WTC11 (cell line): ENCODE measurements around the gene SHANK2. TPM values are rescaled to one million over a fixed set of nuclear protein-coding genes. Genes with fewer than 3 reads are reported as not detected.

Experiments
- ATAC-seq: fragments of 200-7000 bp; cut with Tn5 transposase; 2 replicates; pipeline ENCODE4 v1.10.0; 2021; ENCODE audit warnings: mild to moderate bottlenecking, moderate library complexity
- CTCF ChIA-PET: fragments of 300-600 bp; sonication (Branson Sonifier 250); formaldehyde crosslinking; loops from one replicate; lab custom pipeline; 2021; ENCODE audit warnings: antibody characterized with exemption; lab: Charles Lee
- POLR2A ChIA-PET: fragments of 350-600 bp; sonication (Branson Sonifier 250); formaldehyde crosslinking; loops from one replicate; lab custom pipeline; 2021; ENCODE audit warnings: antibody characterized with exemption; lab: Charles Lee
- DNase-seq: peaks from one replicate; pipeline ENCODE4 v3.0.0; 2021; ENCODE audit warnings: low spot score
- H3K27ac Mint-ChIP-seq: 2 replicates; pipeline ENCODE4 v1.8.0; 2021; ENCODE audit warnings: mixed read lengths
- H3K27me3 Mint-ChIP-seq: 2 replicates; pipeline ENCODE4 v1.8.0; 2021; ENCODE audit warnings: low read depth, mild to moderate bottlenecking, moderate library complexity, mixed read lengths
- H3K36me3 Mint-ChIP-seq: 2 replicates; pipeline ENCODE4 v1.8.0; 2021; ENCODE audit warnings: mixed read lengths
- H3K4me1 Mint-ChIP-seq: 2 replicates; pipeline ENCODE4 v1.8.0; 2022; ENCODE audit warnings: mixed read lengths
- H3K4me3 Mint-ChIP-seq: 2 replicates; pipeline ENCODE4 v1.8.0; 2021; ENCODE audit warnings: mild to moderate bottlenecking, moderate library complexity, mixed read lengths
- H3K9me3 Mint-ChIP-seq: 2 replicates; pipeline ENCODE4 v1.8.0; 2021; ENCODE audit warnings: mixed read lengths
- ARID4B ChIP-seq: sonication (generic); formaldehyde crosslinking; IDR thresholded peaks from 2 replicates; pipeline ENCODE4 v1.8.0; 2023; ENCODE audit warnings: missing genetic modification reagents, mild to moderate bottlenecking, borderline replicate concordance
- CTCF ChIP-seq: fragments of 200-600 bp; IDR thresholded peaks from 2 replicates; pipeline ENCODE4 v1.8.0; 2022; ENCODE audit warnings: antibody characterized with exemption
- FOXK1 ChIP-seq: sonication (generic); formaldehyde crosslinking; IDR thresholded peaks from 2 replicates; pipeline ENCODE4 v1.8.0; 2022; ENCODE audit warnings: mild to moderate bottlenecking, moderate library complexity, missing genetic modification reagents
- JUN ChIP-seq: sonication (generic); formaldehyde crosslinking; IDR thresholded peaks from 2 replicates; pipeline ENCODE4 v1.8.0; 2023; ENCODE audit warnings: mild to moderate bottlenecking, missing genetic modification reagents
- NR1H2 ChIP-seq: sonication (generic); formaldehyde crosslinking; IDR thresholded peaks from 2 replicates; pipeline ENCODE4 v1.9.0; 2021; ENCODE audit warnings: mild to moderate bottlenecking, moderate library complexity, missing genetic modification reagents
- NR3C1 ChIP-seq: sonication (generic); formaldehyde crosslinking; conservative IDR thresholded peaks from 2 replicates; pipeline ENCODE4 v1.8.1; 2023; ENCODE audit warnings: low read depth, mild to moderate bottlenecking, missing genetic modification reagents
- PRDM15 ChIP-seq: sonication (generic); formaldehyde crosslinking; IDR thresholded peaks from 2 replicates; pipeline ENCODE4 v1.8.0; 2022; ENCODE audit warnings: missing genetic modification reagents
- PREB ChIP-seq: sonication (generic); formaldehyde crosslinking; IDR thresholded peaks from 2 replicates; pipeline ENCODE4 v1.8.1; 2022; ENCODE audit warnings: mild to moderate bottlenecking, missing genetic modification reagents, moderate library complexity, borderline replicate concordance
- RELA ChIP-seq: sonication (generic); formaldehyde crosslinking; IDR thresholded peaks from 2 replicates; pipeline ENCODE4 v1.8.1; 2022; ENCODE audit warnings: missing genetic modification reagents, mild to moderate bottlenecking, borderline replicate concordance
- RORB ChIP-seq: fragments of 250-450 bp; sonication (Bioruptor Pico); IDR thresholded peaks from 2 replicates; pipeline ENCODE4 v1.9.0; 2021; ENCODE audit warnings: mild to moderate bottlenecking
- SOX15 ChIP-seq: fragments of 250-450 bp; sonication (Bioruptor Pico); IDR thresholded peaks from 2 replicates; pipeline ENCODE4 v1.9.0; 2021; ENCODE audit warnings: mild to moderate bottlenecking
- ZBTB43 ChIP-seq: sonication (generic); formaldehyde crosslinking; IDR thresholded peaks from 2 replicates; pipeline ENCODE4 v1.8.1; 2023; ENCODE audit warnings: mild to moderate bottlenecking, missing genetic modification reagents
- ZMAT4 ChIP-seq: fragments of 250-450 bp; sonication (Bioruptor Pico); IDR thresholded peaks from 2 replicates; pipeline ENCODE4 v1.9.0; 2021; ENCODE audit warnings: mild to moderate bottlenecking
- ZNF232 ChIP-seq: sonication (generic); formaldehyde crosslinking; IDR thresholded peaks from 2 replicates; pipeline ENCODE4 v1.8.0; 2022; ENCODE audit warnings: mild to moderate bottlenecking, missing genetic modification reagents
- ZNF423 ChIP-seq: fragments of 250-450 bp; sonication (Bioruptor Pico); IDR thresholded peaks from 2 replicates; pipeline ENCODE4 v2.1.2; 2022; ENCODE audit warnings: mild to moderate bottlenecking, moderate library complexity
- ZNF512 ChIP-seq: sonication (generic); formaldehyde crosslinking; IDR thresholded peaks from 2 replicates; pipeline ENCODE4 v1.8.1; 2022; ENCODE audit warnings: missing genetic modification reagents, borderline replicate concordance
- total RNA-seq: library from RNA; stranded (reverse); gene quantifications from 3 replicates; pipeline ENCODE4 v1.2.3, GENCODE V29; 2021

SHANK2 gene
- total RNA-seq, 1 experiment from 2014 or later = 64.8 TPM

- TF ChIP-seq PRDM15 (CRISPR knock-in tag) (no peak), RELA (CRISPR knock-in tag) (no peak), NR1H2 (CRISPR knock-in tag) (no peak), ZNF232 (no peak), CTCF (no peak), ZBTB43 (no peak), ZMAT4 (CRISPR knock-in tag) (no peak), ZNF512 (no peak), NR3C1 (CRISPR knock-in tag) (no peak)
These were observed 19.8 kb upstream of the SHANK2 start (continued) for GRCh38 chr11:71272161-71272560.

- DNase-seq = no peak
- Mint-ChIP-seq H3K9me3 (peaks cover 20% of the 10 kb centered on the region), H3K27me3 (peaks cover 20% of the 10 kb centered on the region), H3K4me1 (peaks cover 13% of the 10 kb centered on the region), H3K27ac (no peak overlapping the region), H3K4me3 (no peak overlapping the region), H3K36me3 (peaks cover 12% of the 10 kb centered on the region)
- POLR2A ChIA-PET = no interaction called here
- ATAC-seq = no peak
- CTCF ChIA-PET = no interaction called here
- TF ChIP-seq PREB (no peak), JUN (CRISPR knock-in tag) (no peak), SOX15 (CRISPR knock-in tag) (no peak), CTCF (no peak), RORB (CRISPR knock-in tag) (no peak), ARID4B (CRISPR knock-in tag) (no peak), ZNF423 (CRISPR knock-in tag) (no peak), FOXK1 (CRISPR knock-in tag) (no peak)
These were observed 17.5 kb upstream of the SHANK2 start for GRCh38 chr11:71269603-71270511.
